ENCODE measurements around the gene MAPK6. TPM values are rescaled to one million over a fixed set of nuclear protein-coding genes. Genes with fewer than 3 reads are reported as not detected.

Gene MAPK6
- total and polyA plus RNA-seq, 2 of the 4 experiments (the other 2 are of a cell fraction) = 22.6 to 60.6 TPM

DNA sequence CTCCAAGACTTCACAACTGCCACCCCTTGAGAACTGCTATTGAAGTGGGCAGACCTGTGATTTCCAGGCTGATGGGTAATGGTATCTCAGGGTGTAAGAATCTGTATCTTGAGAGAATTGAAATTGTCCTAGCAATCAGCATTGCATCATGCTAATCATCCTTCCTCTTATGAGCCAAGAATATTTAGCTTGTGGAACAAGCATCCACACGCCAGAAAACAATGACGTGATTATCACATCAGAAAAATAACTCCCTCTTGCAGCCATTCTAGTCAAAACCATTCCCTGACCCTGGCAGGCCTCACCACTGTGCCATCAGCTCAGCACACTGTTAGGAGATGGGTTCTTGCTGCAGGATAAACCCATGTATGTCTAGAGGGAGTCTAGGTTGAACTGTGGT, 86.8 kb downstream of the MAPK6 start:
- no TSS peak for BruUV-seq (replicated peaks)
- in situ Hi-C loops (cut with MboI; ENCODE audit: low sequenced_read_pairs) (no loop called here), dilution Hi-C loops (cut with HindIII; ENCODE audit: low sequenced_read_pairs, unreplicated experiment) (no loop called here), intact Hi-C loops (cut with micrococcal nuclease) (no loop called here)
- ATAC-seq (ENCODE audit: low read depth) = no peak
- no peak overlapping the region for H3K4me3 ChIP-seq (ENCODE audit: insufficient read depth, low read depth, low read length)
- no peak overlapping the region for H3K27ac ChIP-seq (ENCODE audit: insufficient read depth, low read length)
- no peak overlapping the region for H3K23ac ChIP-seq (ENCODE audit: low read depth, low read length)
- no peak overlapping the region for H2AFZ ChIP-seq (replicated peaks; ENCODE audit: low read length, poor library complexity)
- TF ChIP-seq MAFK (IDR thresholded peaks at IDR 0.05; ENCODE audit: low read depth, low read length) = no peak
- TF ChIP-seq MXI1 (IDR thresholded peaks at IDR 0.05; ENCODE audit: borderline replicate concordance, low read depth, low read length) = no peak
- no peak for TF ChIP-seq CEBPB (IDR thresholded peaks at IDR 0.05; ENCODE audit: low read depth, low read length)
- no peak for TF ChIP-seq POLR2A (IDR thresholded peaks at IDR 0.05; ENCODE audit: low read depth, low read length)
- TF ChIP-seq CHD1 (IDR thresholded peaks at IDR 0.05; ENCODE audit: low read depth, low read length) = no peak
- peaks cover 11% of the 10 kb centered on the region for H3K27me3 ChIP-seq (ENCODE audit: control insufficient read depth, insufficient read depth, low read length)
- H4K91ac ChIP-seq (ENCODE audit: insufficient read depth, low read depth, low read length) = no peak overlapping the region
- H3K4me1 ChIP-seq (ENCODE audit: control insufficient read depth, insufficient read depth, low read length) = peaks cover 7% of the 10 kb centered on the region
- 0 out of 4 replicates have a peak, but pooled peaks cover 0 to 4% of the 10 kb centered on the region in 2 experiments for H3K79me1 ChIP-seq (ENCODE audit: low read depth in 1 of 2, low read length in 2 of 2)
- no CpG with 5 or more reads among the region's 2 CpGs for WGBS, 2 experiments (ENCODE audit: extremely low coverage in 2 of 2, insufficient read length in 1 of 2)
- H3K18ac ChIP-seq (ENCODE audit: low read depth, low read length) = no peak overlapping the region
- H3K4ac ChIP-seq (ENCODE audit: low read depth, low read length) = no peak overlapping the region
- H3K56ac ChIP-seq (ENCODE audit: extremely low read depth, insufficient read depth, low read length) = no peak overlapping the region
- H4K5ac ChIP-seq (ENCODE audit: low read depth, low read length) = no peak overlapping the region
- 0 out of 2 replicates have a peak overlapping the region, but pooled peaks have one; percentile 7 for H2AK5ac ChIP-seq (ENCODE audit: low read depth, low read length)
- no peak overlapping the region for H4K8ac ChIP-seq (ENCODE audit: low read depth in 2 of 2, low read length in 2 of 2)
- no peak overlapping the region for H2BK120ac ChIP-seq (ENCODE audit: low read depth, low read length)
- no peak overlapping the region for H2BK5ac ChIP-seq (ENCODE audit: low read depth, low read length, poor library complexity, severe bottlenecking)
- no peak for DNase-seq
- no peaks in the 10 kb centered on the region for H3K9me3 ChIP-seq (ENCODE audit: control insufficient read depth, insufficient read depth, low read length)
- H3K36me3 ChIP-seq (ENCODE audit: control insufficient read depth, insufficient read depth, low read length) = no peaks in the 10 kb centered on the region
- H2BK20ac ChIP-seq (ENCODE audit: low read depth, low read length) = no peak overlapping the region
- no peak overlapping the region for H2BK15ac ChIP-seq (ENCODE audit: low read depth, low read length)
- no peak overlapping the region for H3K14ac ChIP-seq (replicated peaks; ENCODE audit: low read depth, low read length)
- POLR2A ChIA-PET (ENCODE audit: unreplicated experiment) = no interaction called here
- CTCF ChIA-PET = no interaction called here
- H2AK9ac ChIP-seq (replicated peaks; ENCODE audit: low read depth, low read length, poor library complexity) = no peak overlapping the region
- H3K9me1 ChIP-seq (ENCODE audit: insufficient read depth, low read length) = peaks cover 6% of the 10 kb centered on the region
- no peak overlapping the region for H3K9ac ChIP-seq (ENCODE audit: low read depth, low read length)
- no peak overlapping the region for H3K4me2 ChIP-seq (ENCODE audit: low read depth, low read length)
- no peaks in the 10 kb centered on the region for H4K20me1 ChIP-seq (ENCODE audit: insufficient read depth, low read length)

All from IMR-90 (cell line).